WTC11 (cell line): Measurements from ENCODE around the gene NSUN7.

ENCODE experiments used
- E2F1 ChIP-seq: sonication (generic); formaldehyde crosslinking; IDR thresholded peaks from 2 replicates; pipeline ENCODE4 v1.8.0; 2022; ENCODE audit warnings: mild to moderate bottlenecking, missing genetic modification reagents
- E2F5 ChIP-seq: sonication (generic); formaldehyde crosslinking; IDR thresholded peaks from 2 replicates; pipeline ENCODE4 v1.8.1; 2022; ENCODE audit warnings: mild to moderate bottlenecking, moderate library complexity, missing genetic modification reagents
- NR2C2 ChIP-seq: sonication (generic); formaldehyde crosslinking; IDR thresholded peaks from 2 replicates; pipeline ENCODE4 v1.8.0; 2022; ENCODE audit warnings: mild to moderate bottlenecking, missing genetic modification reagents

GRCh38 chr4:40720351-40720750, 29.4 kb upstream of the NSUN7 start:
- TF ChIP-seq NR2C2 (CRISPR knock-in tag) (no peak), E2F1 (CRISPR knock-in tag) (no peak), E2F5 (CRISPR knock-in tag) (no peak)
